Right lobe of liver (tissue), 4 donors: Measurements from ENCODE around the gene HIBADH.

ENCODE experiments used
- POLR2A ChIP-seq: fragments of 450-650 bp; IDR thresholded peaks from one replicate; pipeline ENCODE4 v1.6.1; 2017; ENCODE audit warnings: antibody characterized with exemption, mild to moderate bottlenecking
- TF ChIP-seq, protein P1 (sequence below), 4 donors: fragments of 200-600 bp in 3 of 4; fragments of 450-650 bp in 1 of 4; IDR thresholded peaks; one replicate each; pipeline versions ENCODE4 v1.5.1 to v1.8.0; 2016 to 2022; ENCODE audit warnings: antibody characterized with exemption in 4 of 4, mild to moderate bottlenecking in 2 of 4
- donor health status: DM: no; HTN: no; CAD: no.
- donor health status: DM: no; HTN: no; CAD: no.
- donor health status: DM: no; HTN: yes; CAD: no.

GRCh38 chr7:27526611-27527347 is 135.9 kb downstream of the HIBADH start:
- TF ChIP-seq POLR2A, result no peak
- TF ChIP-seq, protein P1, sequence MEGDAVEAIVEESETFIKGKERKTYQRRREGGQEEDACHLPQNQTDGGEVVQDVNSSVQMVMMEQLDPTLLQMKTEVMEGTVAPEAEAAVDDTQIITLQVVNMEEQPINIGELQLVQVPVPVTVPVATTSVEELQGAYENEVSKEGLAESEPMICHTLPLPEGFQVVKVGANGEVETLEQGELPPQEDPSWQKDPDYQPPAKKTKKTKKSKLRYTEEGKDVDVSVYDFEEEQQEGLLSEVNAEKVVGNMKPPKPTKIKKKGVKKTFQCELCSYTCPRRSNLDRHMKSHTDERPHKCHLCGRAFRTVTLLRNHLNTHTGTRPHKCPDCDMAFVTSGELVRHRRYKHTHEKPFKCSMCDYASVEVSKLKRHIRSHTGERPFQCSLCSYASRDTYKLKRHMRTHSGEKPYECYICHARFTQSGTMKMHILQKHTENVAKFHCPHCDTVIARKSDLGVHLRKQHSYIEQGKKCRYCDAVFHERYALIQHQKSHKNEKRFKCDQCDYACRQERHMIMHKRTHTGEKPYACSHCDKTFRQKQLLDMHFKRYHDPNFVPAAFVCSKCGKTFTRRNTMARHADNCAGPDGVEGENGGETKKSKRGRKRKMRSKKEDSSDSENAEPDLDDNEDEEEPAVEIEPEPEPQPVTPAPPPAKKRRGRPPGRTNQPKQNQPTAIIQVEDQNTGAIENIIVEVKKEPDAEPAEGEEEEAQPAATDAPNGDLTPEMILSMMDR (IDR thresholded peaks at IDR 0.05), result no peak
